Activated CD8-positive, alpha-beta T cell treated with anti-CD3 and anti-CD28 coated beads for 36 hours (primary cell): Measurements from ENCODE around the gene SMCO2. TPM values are rescaled to one million over a fixed set of nuclear protein-coding genes. Genes with fewer than 3 reads are reported as not detected.
A peak's percentile ranks its signal among the peaks of the same experiment; 100 is the strongest.

Source experiments
- ATAC-seq: fragments of 200-7000 bp; cut with Tn5 transposase; one replicate; pipeline ENCODE4 v1.10.0; 2021; ENCODE audit warnings: mild to moderate bottlenecking, moderate library complexity
- CTCF ChIA-PET: fragments of 350-600 bp; sonication (Branson Sonifier 250); formaldehyde crosslinking; loops from one replicate; lab custom pipeline; 2021; ENCODE audit warnings: antibody characterized with exemption; lab: Charles Lee
- POLR2A ChIA-PET: fragments of 350-600 bp; sonication (Branson Sonifier 250); formaldehyde crosslinking; loops from one replicate; lab custom pipeline; 2021; ENCODE audit warnings: antibody characterized with exemption; lab: Charles Lee
- DNase-seq: peaks from one replicate; pipeline ENCODE4 v3.0.0-alpha.2; 2020
- H3K27ac Mint-ChIP-seq: one replicate; pipeline ENCODE4 v1.8.0; 2021; ENCODE audit warnings: mild to moderate bottlenecking, mixed read lengths
- H3K27me3 Mint-ChIP-seq: one replicate; pipeline ENCODE4 v1.8.0; 2021; ENCODE audit warnings: mixed read lengths
- H3K36me3 Mint-ChIP-seq: one replicate; pipeline ENCODE4 v1.8.0; 2021; ENCODE audit warnings: low read depth, mixed read lengths
- H3K4me1 Mint-ChIP-seq: one replicate; pipeline ENCODE4 v1.8.0; 2021; ENCODE audit warnings: low read depth, mixed read lengths
- H3K4me3 Mint-ChIP-seq: one replicate; pipeline ENCODE4 v1.8.0; 2021; ENCODE audit warnings: mild to moderate bottlenecking, moderate library complexity, mixed read lengths
- H3K9me3 Mint-ChIP-seq: one replicate; pipeline ENCODE4 v1.8.0; 2021; ENCODE audit warnings: mixed read lengths
- intact Hi-C: fragments of 100-400 bp; cut with micrococcal nuclease; formaldehyde crosslinking; loops from one replicate; pipeline ENCODE4 v1.10.0; 2022
- total RNA-seq, 2 experiments: library from RNA; stranded (reverse); gene quantifications; one replicate each; pipeline ENCODE4 v1.2.3, GENCODE V29; 2021
- TF ChIP-seq, protein P1 (sequence below): fragments of 200-600 bp; IDR thresholded peaks from one replicate; pipeline ENCODE4 v1.8.0; 2022; ENCODE audit warnings: antibody characterized with exemption, mild to moderate bottlenecking

The SMCO2 gene
- total RNA-seq, 2 experiments from 2014 or later: 0.32 TPM; not detected in 1

- no peak for DNase-seq
- Mint-ChIP-seq H3K27me3 (peaks cover 8% of the 10 kb centered on the region), H3K9me3 (no peaks in the 10 kb centered on the region), H3K4me3 (no peak overlapping the region), H3K36me3 (no peaks in the 10 kb centered on the region), H3K27ac (no peak overlapping the region), H3K4me1 (no peaks in the 10 kb centered on the region)
- TF ChIP-seq, protein P1, sequence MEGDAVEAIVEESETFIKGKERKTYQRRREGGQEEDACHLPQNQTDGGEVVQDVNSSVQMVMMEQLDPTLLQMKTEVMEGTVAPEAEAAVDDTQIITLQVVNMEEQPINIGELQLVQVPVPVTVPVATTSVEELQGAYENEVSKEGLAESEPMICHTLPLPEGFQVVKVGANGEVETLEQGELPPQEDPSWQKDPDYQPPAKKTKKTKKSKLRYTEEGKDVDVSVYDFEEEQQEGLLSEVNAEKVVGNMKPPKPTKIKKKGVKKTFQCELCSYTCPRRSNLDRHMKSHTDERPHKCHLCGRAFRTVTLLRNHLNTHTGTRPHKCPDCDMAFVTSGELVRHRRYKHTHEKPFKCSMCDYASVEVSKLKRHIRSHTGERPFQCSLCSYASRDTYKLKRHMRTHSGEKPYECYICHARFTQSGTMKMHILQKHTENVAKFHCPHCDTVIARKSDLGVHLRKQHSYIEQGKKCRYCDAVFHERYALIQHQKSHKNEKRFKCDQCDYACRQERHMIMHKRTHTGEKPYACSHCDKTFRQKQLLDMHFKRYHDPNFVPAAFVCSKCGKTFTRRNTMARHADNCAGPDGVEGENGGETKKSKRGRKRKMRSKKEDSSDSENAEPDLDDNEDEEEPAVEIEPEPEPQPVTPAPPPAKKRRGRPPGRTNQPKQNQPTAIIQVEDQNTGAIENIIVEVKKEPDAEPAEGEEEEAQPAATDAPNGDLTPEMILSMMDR: no peak
- intact Hi-C loops: no loop called here
- no peak for ATAC-seq
- ChIA-PET CTCF (interaction anchor here (0.7 kb wide), 1 partner anchor 538 kb away, joined by 4 read pairs; no protein-coding TSS in a partner anchor), POLR2A (no interaction called here)
These were observed 4.7 kb downstream of the SMCO2 start for GRCh38 chr12:27451036-27451825.

DNA sequence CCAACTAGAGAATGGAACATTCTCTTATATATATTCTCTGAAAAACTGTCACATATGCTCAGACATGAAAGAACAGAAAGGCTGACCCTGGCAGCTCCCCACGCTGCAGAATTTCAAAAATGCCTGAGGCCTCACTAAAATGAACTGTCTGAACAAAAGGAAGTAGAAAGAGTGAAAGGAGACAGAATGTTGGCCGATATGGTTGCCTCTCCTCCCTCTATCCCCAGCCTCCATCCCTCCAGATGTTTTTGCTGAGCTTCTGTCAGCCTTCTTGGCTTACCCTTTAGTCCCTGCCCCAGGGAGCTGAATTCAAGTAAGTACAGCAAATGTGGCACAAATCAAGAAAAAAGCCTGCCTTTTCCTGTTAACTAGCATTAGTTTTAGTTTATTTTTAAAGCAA, 6.9 kb downstream of the SMCO2 start:
- H3K27me3 Mint-ChIP-seq: peaks cover 12% of the 10 kb centered on the region
- no peaks in the 10 kb centered on the region for H3K9me3 Mint-ChIP-seq
- CTCF ChIA-PET: interaction anchor here (1.8 kb wide), 1 partner anchor 19 kb away, joined by 5 read pairs; no protein-coding TSS in a partner anchor
- POLR2A ChIA-PET: interaction anchor here (0.6 kb wide), 1 partner anchor 161 kb away, joined by 3 read pairs; no protein-coding TSS in a partner anchor
- H3K4me3 Mint-ChIP-seq: no peak overlapping the region
- DNase-seq (no peak), ATAC-seq (no peak)
- no peak overlapping the region for H3K27ac Mint-ChIP-seq
- H3K36me3 Mint-ChIP-seq: no peaks in the 10 kb centered on the region
- TF ChIP-seq, protein P1: no peak
- intact Hi-C loops: no loop called here
- H3K4me1 Mint-ChIP-seq: peaks cover 14% of the 10 kb centered on the region

DNA sequence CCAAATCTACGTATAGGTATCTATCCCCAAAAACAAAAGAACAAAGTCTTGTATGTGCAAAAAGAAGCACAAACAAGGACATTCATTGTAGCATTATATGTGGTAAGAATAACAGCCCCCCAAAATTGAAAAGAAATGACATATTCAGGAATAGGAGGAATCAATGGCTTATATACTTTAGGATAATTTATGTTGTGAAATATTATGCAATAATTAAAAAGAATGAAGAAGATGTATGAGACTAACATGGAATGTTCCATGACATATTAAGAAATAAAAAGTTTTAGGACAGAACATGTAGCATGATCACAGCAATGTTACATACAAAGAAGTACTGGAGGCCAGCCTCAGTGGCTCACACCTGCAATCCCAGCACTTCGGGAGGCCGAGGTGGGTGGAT, 9.1 kb downstream of the SMCO2 start:
- TF ChIP-seq, protein P1: no peak
- H3K9me3 Mint-ChIP-seq: peaks cover 2% of the 10 kb centered on the region
- ChIA-PET CTCF (no interaction called here), POLR2A (interaction anchor here (0.7 kb wide), 1 partner anchor 217 kb away, joined by 3 read pairs; no protein-coding TSS in a partner anchor)
- peaks cover 14% of the 10 kb centered on the region for H3K27me3 Mint-ChIP-seq
- intact Hi-C loops: no loop called here
- H3K4me3 Mint-ChIP-seq: no peak overlapping the region
- DNase-seq: no peak
- no peak overlapping the region for H3K27ac Mint-ChIP-seq
- no peaks in the 10 kb centered on the region for H3K36me3 Mint-ChIP-seq
- no peak for ATAC-seq
- peaks cover 26% of the 10 kb centered on the region for H3K4me1 Mint-ChIP-seq

DNA sequence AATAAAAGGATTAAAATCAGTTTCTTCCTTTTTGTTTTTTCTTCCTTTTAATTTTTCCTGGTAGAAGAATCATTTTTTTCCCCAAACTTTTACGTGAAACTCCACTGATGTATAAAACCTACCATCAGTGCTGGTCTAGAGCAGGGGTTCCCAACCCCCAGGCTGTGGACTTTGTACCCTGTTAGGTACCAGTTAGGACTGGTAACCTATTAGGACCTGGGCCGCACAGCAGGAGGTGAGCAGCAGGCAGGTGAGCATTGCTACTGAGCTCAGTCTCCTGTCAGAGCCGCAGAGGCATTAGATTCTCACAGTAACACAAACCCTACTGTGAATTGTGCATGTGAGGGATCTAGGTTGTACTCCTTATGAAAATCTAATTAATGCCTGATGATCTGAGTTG, 10.1 kb downstream of the SMCO2 start:
- Mint-ChIP-seq H3K27ac (no peak overlapping the region), H3K36me3 (no peaks in the 10 kb centered on the region), H3K4me3 (no peak overlapping the region), H3K27me3 (peaks cover 10% of the 10 kb centered on the region), H3K9me3 (peaks cover 2% of the 10 kb centered on the region), H3K4me1 (peaks cover 36% of the 10 kb centered on the region)
- ChIA-PET CTCF (no interaction called here), POLR2A (no interaction called here)
- no peak for ATAC-seq
- intact Hi-C loops: no loop called here
- TF ChIP-seq, protein P1: no peak
- DNase-seq: no peak

- no peaks in the 10 kb centered on the region for H3K36me3 Mint-ChIP-seq
- ChIA-PET POLR2A (interaction anchor here (0.8 to 1.0 kb wide), 2 partner anchors 12 to 63 kb away, joined by 3 to 6 read pairs; partner anchors contain the start of gene PPFIBP1), CTCF (interaction anchor here (0.9 to 1.3 kb wide), 4 partner anchors 18 to 63 kb away, joined by 3 read pairs; partner anchors contain the start of gene PPFIBP1)
- TF ChIP-seq, protein P1: no peak
- ATAC-seq (peak; percentile 76), DNase-seq (peak; percentile 62)
- H3K4me3 Mint-ChIP-seq: peak overlapping the region; percentile 52
- peak overlapping the region; percentile 85 for H3K27ac Mint-ChIP-seq
- intact Hi-C loops: loop anchor here (5.0 kb wide), 1 partner anchor 72 kb away; no protein-coding TSS in a partner anchor
- peaks cover 57% of the 10 kb centered on the region for H3K4me1 Mint-ChIP-seq
- H3K9me3 Mint-ChIP-seq: peaks cover 4% of the 10 kb centered on the region
- peaks cover 9% of the 10 kb centered on the region for H3K27me3 Mint-ChIP-seq
These were observed 14.0 kb downstream of the SMCO2 start for GRCh38 chr12:27460471-27460978.
